Caco-2 (cell line): Measurements from ENCODE around the gene RYR1. TPM values are rescaled to one million over a fixed set of nuclear protein-coding genes. Genes with fewer than 3 reads are reported as not detected.

Experiments
- BruUV-seq: library from RNA; stranded (reverse); fragments of 400-500 nt; replicated peaks from 2 replicates; lab custom pipeline; 2021; lab: Mats Ljungman, UMichigan
- CTCF ChIA-PET: fragments of 300-600 bp; sonication (Branson Sonifier 250); formaldehyde crosslinking; loops from one replicate; lab custom pipeline; 2022; ENCODE audit warnings: antibody characterized with exemption; lab: Charles Lee
- POLR2A ChIA-PET: fragments of 300-600 bp; sonication (Branson Sonifier 250); formaldehyde crosslinking; loops from one replicate; lab custom pipeline; 2022; ENCODE audit warnings: antibody characterized with exemption; lab: Charles Lee
- DNase-seq, 2 experiments: peaks; one replicate each; pipeline versions ENCODE4 v3.0.0 to v3.0.0-alpha.2; 2020 to 2022
- H3K27me3 ChIP-seq: replicated peaks from 2 replicates; pipeline ENCODE4 v1.6.0; 2011; ENCODE audit warnings: low read length; ENCODE audit not compliant: control insufficient read depth, insufficient read depth
- H3K36me3 ChIP-seq: 2 replicates; pipeline ENCODE4 v1.5.1; 2011; ENCODE audit warnings: low read length; ENCODE audit not compliant: control insufficient read depth, insufficient read depth
- H3K4me1 ChIP-seq: fragments of 250-450 bp; sonication (Bioruptor Pico); 2 replicates; pipeline ENCODE4 v1.5.1; 2020; ENCODE audit warnings: mild to moderate bottlenecking
- H3K4me3 ChIP-seq: 2 replicates; pipeline ENCODE4 v1.5.1; 2011; ENCODE audit warnings: low read depth, mild to moderate bottlenecking, control low read depth, low read length
- H3K9me3 ChIP-seq: fragments of 250-450 bp; sonication (Bioruptor Pico); 2 replicates; pipeline ENCODE4 v1.5.1; 2020; ENCODE audit warnings: mild to moderate bottlenecking, moderate library complexity
- H3K27ac Mint-ChIP-seq: one replicate; pipeline ENCODE4 v1.8.0; 2022; ENCODE audit warnings: mixed read lengths; ENCODE audit not compliant: unreplicated experiment
- H3K27me3 Mint-ChIP-seq: one replicate; pipeline ENCODE4 v1.8.0; 2022; ENCODE audit warnings: mixed read lengths; ENCODE audit not compliant: insufficient read depth, unreplicated experiment
- H3K36me3 Mint-ChIP-seq: one replicate; pipeline ENCODE4 v1.8.0; 2022; ENCODE audit warnings: mild to moderate bottlenecking, mixed read lengths; ENCODE audit not compliant: insufficient read depth, unreplicated experiment
- H3K4me1 Mint-ChIP-seq: one replicate; pipeline ENCODE4 v1.8.0; 2022; ENCODE audit warnings: low read depth, mixed read lengths; ENCODE audit not compliant: unreplicated experiment
- H3K4me3 Mint-ChIP-seq: one replicate; pipeline ENCODE4 v1.8.0; 2022; ENCODE audit warnings: mild to moderate bottlenecking, moderate library complexity, mixed read lengths; ENCODE audit not compliant: unreplicated experiment
- H3K9me3 Mint-ChIP-seq: one replicate; pipeline ENCODE4 v1.8.0; 2022; ENCODE audit warnings: mixed read lengths; ENCODE audit not compliant: unreplicated experiment
- intact Hi-C: fragments of 100-400 bp; cut with micrococcal nuclease; formaldehyde crosslinking; loops from one replicate; pipeline ENCODE4 v1.10.0; 2022; ENCODE audit not compliant: unreplicated experiment
- total RNA-seq: library from RNA; stranded (reverse); gene quantifications from 2 replicates; pipeline ENCODE4 v1.2.3, GENCODE V29; 2022
- TF ChIP-seq, protein P1 (sequence below), 2 experiments: fragments of 200-600 bp in 1 of 2; IDR thresholded peaks; 1 replicate in 1 of 2; 2 replicates in 1 of 2; pipeline versions ENCODE4 v1.5.1 to v1.8.0; 2011 to 2022; ENCODE audit warnings: antibody characterized with exemption in 1 of 2, control low read depth in 1 of 2, inconsistent platforms in 1 of 2, low read depth in 1 of 2, low read length in 1 of 2, mild to moderate bottlenecking in 1 of 2, moderate library complexity in 1 of 2; ENCODE audit not compliant: insufficient read depth in 1 of 2, severe bottlenecking in 1 of 2, unreplicated experiment in 1 of 2

The RYR1 gene
- total RNA-seq, 1 experiment from 2014 or later = 5.6 TPM

DNA sequence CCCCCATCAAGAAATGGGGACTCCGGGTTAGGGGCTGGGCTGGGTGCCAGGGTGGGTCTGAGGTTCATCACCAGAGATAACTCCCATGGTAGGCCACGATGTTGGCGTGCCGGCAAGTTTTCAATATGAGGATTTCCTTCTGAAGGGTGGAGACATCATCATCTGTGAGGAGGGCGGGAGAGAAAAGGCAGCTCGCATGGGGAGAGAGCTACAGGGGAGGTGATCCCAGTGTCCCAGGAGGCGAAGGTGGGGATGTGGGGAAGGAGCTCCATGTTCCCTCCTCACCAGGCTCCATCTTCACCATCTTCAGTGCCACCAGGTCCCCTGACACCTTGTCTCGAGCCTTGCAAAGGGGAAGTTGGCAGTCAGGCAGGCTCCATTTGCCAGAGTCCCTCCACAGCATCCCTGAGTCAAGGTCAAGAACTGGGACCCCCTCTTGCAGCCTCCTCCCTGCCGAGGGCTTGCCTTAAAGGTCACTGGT lies 183.8 kb downstream of the RYR1 start:
- no TSS peak for BruUV-seq
- Histone ChIP-seq H3K4me3 (no peak overlapping the region), H3K27me3 (no peaks in the 10 kb centered on the region), H3K9me3 (no peaks in the 10 kb centered on the region), H3K4me1 (no peaks in the 10 kb centered on the region), H3K36me3 (peaks cover 1% of the 10 kb centered on the region; the same call in 1 of the 2 replicates)
- Mint-ChIP-seq H3K4me1 (peaks cover 7% of the 10 kb centered on the region), H3K4me3 (peak overlapping the region; percentile 41), H3K9me3 (no peaks in the 10 kb centered on the region), H3K36me3 (peaks cover 39% of the 10 kb centered on the region), H3K27me3 (no peaks in the 10 kb centered on the region), H3K27ac (no peak overlapping the region)
- ChIA-PET CTCF (interaction anchor here (1.0 kb wide), 1 partner anchor 37 kb away, joined by 3 read pairs; no protein-coding TSS in a partner anchor), POLR2A (interaction anchor here (2.0 kb wide), 1 partner anchor 243 kb away, joined by 9 read pairs; the partner anchor contains the start of gene PSMD8)
- no peak for DNase-seq
- TF ChIP-seq, protein P1, sequence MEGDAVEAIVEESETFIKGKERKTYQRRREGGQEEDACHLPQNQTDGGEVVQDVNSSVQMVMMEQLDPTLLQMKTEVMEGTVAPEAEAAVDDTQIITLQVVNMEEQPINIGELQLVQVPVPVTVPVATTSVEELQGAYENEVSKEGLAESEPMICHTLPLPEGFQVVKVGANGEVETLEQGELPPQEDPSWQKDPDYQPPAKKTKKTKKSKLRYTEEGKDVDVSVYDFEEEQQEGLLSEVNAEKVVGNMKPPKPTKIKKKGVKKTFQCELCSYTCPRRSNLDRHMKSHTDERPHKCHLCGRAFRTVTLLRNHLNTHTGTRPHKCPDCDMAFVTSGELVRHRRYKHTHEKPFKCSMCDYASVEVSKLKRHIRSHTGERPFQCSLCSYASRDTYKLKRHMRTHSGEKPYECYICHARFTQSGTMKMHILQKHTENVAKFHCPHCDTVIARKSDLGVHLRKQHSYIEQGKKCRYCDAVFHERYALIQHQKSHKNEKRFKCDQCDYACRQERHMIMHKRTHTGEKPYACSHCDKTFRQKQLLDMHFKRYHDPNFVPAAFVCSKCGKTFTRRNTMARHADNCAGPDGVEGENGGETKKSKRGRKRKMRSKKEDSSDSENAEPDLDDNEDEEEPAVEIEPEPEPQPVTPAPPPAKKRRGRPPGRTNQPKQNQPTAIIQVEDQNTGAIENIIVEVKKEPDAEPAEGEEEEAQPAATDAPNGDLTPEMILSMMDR (IDR thresholded peaks at IDR 0.05; ENCODE audit: insufficient read depth in 1 of 2, low read depth in 1 of 2, low read length in 1 of 2, severe bottlenecking in 1 of 2, unreplicated experiment in 1 of 2) = no peak
- intact Hi-C loops = loop anchor here (5.0 kb wide), 1 partner anchor 75 kb away; no protein-coding TSS in a partner anchor

DNA sequence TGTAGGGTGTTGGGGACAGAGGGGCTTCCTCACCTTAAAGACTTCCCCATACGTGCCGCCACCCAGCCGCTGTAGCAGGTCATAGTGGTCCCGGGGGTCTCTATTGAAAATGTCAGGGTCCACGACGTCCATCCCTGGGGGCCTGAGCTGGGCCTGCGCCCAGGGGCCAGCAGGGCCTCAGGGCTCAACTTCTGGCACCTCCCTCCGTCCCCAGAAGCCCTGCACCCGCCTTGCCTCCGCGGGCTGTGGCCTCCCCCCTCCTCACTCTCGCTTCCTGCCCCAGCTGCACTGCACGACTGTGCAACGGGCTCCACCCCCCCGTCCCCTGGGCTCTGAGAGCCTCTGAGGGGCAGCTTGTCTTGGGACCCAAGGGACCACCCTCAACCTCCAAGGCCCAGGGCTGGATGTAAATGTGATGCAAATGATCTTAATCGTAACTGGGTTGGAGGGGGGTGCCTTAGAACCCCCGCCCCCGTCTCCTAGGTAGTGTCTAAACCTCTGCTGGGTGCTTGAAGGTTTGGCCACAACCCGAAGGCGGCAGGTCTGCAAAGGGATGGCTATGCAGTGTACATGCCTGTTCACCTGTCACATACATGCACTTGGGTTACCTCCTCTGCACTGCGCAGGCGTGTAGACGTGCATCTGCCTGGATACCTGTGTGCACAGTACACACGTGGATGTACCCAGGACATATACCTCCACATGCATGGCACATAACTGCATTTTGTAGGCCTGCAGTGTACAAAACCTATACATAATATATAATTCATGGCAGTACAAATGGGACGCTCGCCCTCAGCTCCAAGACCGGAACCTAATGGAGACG lies 184.5 kb downstream of the RYR1 start, which contains the start of gene MAP4K1:
Gene MAP4K1, minus strand, starts transcription at position 190 of the 826 bp plus-strand sequence. Its CDS starts 58 bp downstream, at position 132.
- no peaks in the 10 kb centered on the region for H3K9me3 Mint-ChIP-seq
- Histone ChIP-seq H3K36me3 (peaks cover 1% of the 10 kb centered on the region; the same call in 1 of the 2 replicates), H3K27me3 (no peaks in the 10 kb centered on the region), H3K9me3 (no peaks in the 10 kb centered on the region), H3K4me1 (no peaks in the 10 kb centered on the region), H3K4me3 (peak within 1 kb of the TSS; percentile 49)
- H3K4me1 Mint-ChIP-seq = peaks cover 7% of the 10 kb centered on the region
- H3K27me3 Mint-ChIP-seq = no peaks in the 10 kb centered on the region
- TF ChIP-seq, protein P1 (IDR thresholded peaks at IDR 0.05; ENCODE audit: insufficient read depth in 1 of 2, low read depth in 1 of 2, low read length in 1 of 2, severe bottlenecking in 1 of 2, unreplicated experiment in 1 of 2) = no peak
- no peak for DNase-seq
- no TSS peak for BruUV-seq
- ChIA-PET CTCF (interaction anchor here (0.6 to 1.9 kb wide), 10 partner anchors 17 to 313 kb away, joined by 3 to 25 read pairs (median 4); partner anchors contain the start of genes ACTN4, FAM98C, MRPS12 and SARS2), POLR2A (interaction anchor here (0.5 to 2.0 kb wide), 13 partner anchors 16 to 724 kb away, joined by 3 to 31 read pairs (median 6); partner anchors contain the start of genes ACTN4, FAM98C, NFKBIB and PSMD8)
- peak within 1 kb of the TSS; percentile 99 for H3K4me3 Mint-ChIP-seq
- peaks cover 45% of the 10 kb centered on the region for H3K36me3 Mint-ChIP-seq
- intact Hi-C loops = loop anchor here (2.0 to 5.0 kb wide), 2 partner anchors 21 to 76 kb away; no protein-coding TSS in a partner anchor
- peak within 1 kb of the TSS; percentile 99 for H3K27ac Mint-ChIP-seq
